Endothelial cell of umbilical vein (primary cell): Measurements from ENCODE around the gene CHD9. TPM values are rescaled to one million over a fixed set of nuclear protein-coding genes. Genes with fewer than 3 reads are reported as not detected.

Experiments
- BruUV-seq: library from RNA; stranded (reverse); fragments of 400-500 nt; replicated peaks from 2 replicates; lab custom pipeline; 2021; lab: Mats Ljungman, UMichigan
- CTCF ChIA-PET: fragments of 300-600, 350-600 bp; sonication (Branson Sonifier 250); formaldehyde crosslinking; loops from one replicate; lab custom pipeline; 2021; ENCODE audit warnings: antibody characterized with exemption, inconsistent platforms; lab: Charles Lee
- POLR2A ChIA-PET: fragments of 300-600, 350-600 bp; sonication (Branson Sonifier 250); formaldehyde crosslinking; loops from one replicate; lab custom pipeline; 2021; ENCODE audit warnings: antibody characterized with exemption, inconsistent platforms; lab: Charles Lee
- DNase-seq: peaks from one replicate; pipeline ENCODE4 v3.0.0-alpha.2; 2011; ENCODE audit warnings: low read depth, low spot score
- FAIRE-seq: peaks from 2 replicates; lab custom pipeline; 2011; peaks lifted over from hg19 to GRCh38; lab: Jason Lieb, UNC
- H2AFZ ChIP-seq: 2 replicates; pipeline ENCODE4 v1.6.0; 2012; ENCODE audit warnings: low read depth, low read length, control low read depth, inconsistent platforms
- H3K27ac ChIP-seq: 2 replicates; pipeline ENCODE4 v1.5.1; 2011; ENCODE audit warnings: low read depth, mild to moderate bottlenecking, control low read depth, low read length, moderate library complexity; ENCODE audit not compliant: insufficient read depth
- H3K27me3 ChIP-seq, 2 experiments: 2 replicates each; pipeline versions ENCODE4 v1.6.0 to v1.6.1; 2011; ENCODE audit warnings: low read length in 2 of 2, mixed read lengths in 1 of 2; ENCODE audit not compliant: control insufficient read depth in 2 of 2, insufficient read depth in 2 of 2
- H3K36me3 ChIP-seq, 2 experiments: 2 replicates in 1 of 2; 3 replicates in 1 of 2; pipeline ENCODE4 v1.5.1; 2011; ENCODE audit warnings: low read length in 2 of 2, mild to moderate bottlenecking in 1 of 2, moderate library complexity in 1 of 2; ENCODE audit not compliant: control insufficient read depth in 2 of 2, insufficient read depth in 2 of 2; ENCODE audit errors: extremely low read depth in 1 of 2
- H3K4me1 ChIP-seq: 3 replicates; pipeline ENCODE4 v1.5.1; 2011; ENCODE audit warnings: mild to moderate bottlenecking, low read length; ENCODE audit not compliant: control insufficient read depth, insufficient read depth; ENCODE audit errors: extremely low read depth
- H3K4me2 ChIP-seq: 2 replicates; pipeline ENCODE4 v1.6.1; 2011; ENCODE audit warnings: low read length, control low read depth, mixed read lengths; ENCODE audit not compliant: insufficient read depth
- H3K4me3 ChIP-seq, 3 experiments: fragments of 200-600 bp in 1 of 3; sonication (generic), shearing (Covaris generic) in 1 of 3; replicated peaks in 1 of 3; 2 replicates each; pipeline ENCODE4 v1.5.1; 2011 to 2016; ENCODE audit warnings: control low read depth in 3 of 3, low read length in 3 of 3, mild to moderate bottlenecking in 2 of 3, inconsistent platforms in 1 of 3, low read depth in 1 of 3, moderate library complexity in 1 of 3; ENCODE audit not compliant: insufficient read depth in 1 of 3
- H3K79me2 ChIP-seq: 2 replicates; pipeline ENCODE4 v1.6.0; 2012; ENCODE audit warnings: low read length, inconsistent platforms; ENCODE audit not compliant: control insufficient read depth, insufficient read depth
- H3K9ac ChIP-seq: replicated peaks from 2 replicates; pipeline ENCODE3; 2011; ENCODE audit warnings: low read length, control low read depth; ENCODE audit not compliant: insufficient read depth; ENCODE audit errors: extremely low read depth
- H3K9me1 ChIP-seq: replicated peaks from 3 replicates; pipeline ENCODE4 v1.6.0; 2011; ENCODE audit warnings: mild to moderate bottlenecking, low read length; ENCODE audit not compliant: control insufficient read depth, insufficient read depth; ENCODE audit errors: extremely low read depth
- H3K9me3 ChIP-seq: replicated peaks from 2 replicates; pipeline ENCODE4 v1.5.1; 2012; ENCODE audit warnings: low read length, inconsistent platforms; ENCODE audit not compliant: control insufficient read depth, insufficient read depth
- H4K20me1 ChIP-seq: replicated peaks from 2 replicates; pipeline ENCODE3; 2011; ENCODE audit warnings: mild to moderate bottlenecking, low read length; ENCODE audit not compliant: control insufficient read depth, insufficient read depth; ENCODE audit errors: extremely low read depth
- EZH2 ChIP-seq: IDR thresholded peaks from 2 replicates; pipeline ENCODE4 v1.6.1; 2012; ENCODE audit warnings: borderline replicate concordance, low read depth, mild to moderate bottlenecking, moderate library complexity, low read length, inconsistent platforms; ENCODE audit not compliant: severe bottlenecking
- FOS ChIP-seq: IDR thresholded peaks from 2 replicates; pipeline ENCODE4 v1.6.1; 2011; ENCODE audit warnings: mild to moderate bottlenecking, low read length, moderate library complexity, borderline replicate concordance; ENCODE audit not compliant: insufficient read depth
- GATA2 ChIP-seq: IDR thresholded peaks from 2 replicates; pipeline ENCODE4 v1.7.0; 2011; ENCODE audit warnings: low read depth, mild to moderate bottlenecking, moderate library complexity, mixed read lengths, low read length; ENCODE audit not compliant: insufficient read length, insufficient read depth
- JUN ChIP-seq: IDR thresholded peaks from 2 replicates; pipeline ENCODE4 v1.6.1; 2011; ENCODE audit warnings: borderline replicate concordance, low read depth; ENCODE audit not compliant: insufficient read length, insufficient read depth
- MYC ChIP-seq: IDR thresholded peaks from one replicate; pipeline ENCODE4 v1.6.1; 2011; ENCODE audit warnings: mild to moderate bottlenecking, low read depth, low read length
- POLR2A ChIP-seq: IDR thresholded peaks from 2 replicates; pipeline ENCODE4 v1.6.1; 2012; ENCODE audit warnings: low read depth, mild to moderate bottlenecking, control low read depth, low read length
- POLR2AphosphoS5 ChIP-seq: IDR thresholded peaks from 2 replicates; pipeline ENCODE4 v1.6.1; 2012; ENCODE audit warnings: low read depth, mild to moderate bottlenecking, control low read depth, low read length, moderate library complexity; ENCODE audit not compliant: insufficient read depth
- dilution Hi-C: fragments of 300-500 bp; cut with MboI; formaldehyde crosslinking; loops from one replicate; pipeline ENCODE4 v1.15.0; 2019; ENCODE audit warnings: low sequenced_read_pairs; ENCODE audit not compliant: extremely low pct_ligation_motif_present
- intact Hi-C: fragments of 100-400 bp; cut with micrococcal nuclease; formaldehyde crosslinking; loops from one replicate; pipeline ENCODE4 v1.10.0; 2022
- polyA plus RNA-seq, 4 experiments: library from polyadenylated mRNA; depleted of rRNA in 3 of 4; stranded (reverse) in 3 of 4; unstranded in 1 of 4; fragments of >200 nt; gene quantifications; 2 replicates each; pipeline versions ENCODE4 v1.2.1 to v1.2.3, GENCODE V29; 2011 to 2012; ENCODE audit warnings: missing spikeins in 1 of 4
- total RNA-seq: library from RNA; stranded (reverse); gene quantifications from 2 replicates; pipeline ENCODE4 v1.2.3, GENCODE V29; 2021
- TF ChIP-seq, protein P1 (sequence below), 2 donors: IDR thresholded peaks; 1 replicate in 1 of 2; 2 replicates in 1 of 2; pipeline ENCODE4 v1.5.1; 2011; ENCODE audit warnings: low read length in 2 of 2, mild to moderate bottlenecking in 2 of 2, moderate library complexity in 2 of 2, control low read depth in 1 of 2, inconsistent platforms in 1 of 2, low read depth in 1 of 2; ENCODE audit not compliant: insufficient read depth in 1 of 2; ENCODE audit errors: extremely low read depth in 1 of 2
- TF ChIP-seq, protein P2 (sequence below): IDR thresholded peaks from 2 replicates; pipeline ENCODE4 v1.6.1; 2011; ENCODE audit not compliant: insufficient read depth, insufficient read length

The CHD9 gene
- total and polyA plus RNA-seq, 2 donors (not counting 3 experiments of a cell fraction or from before 2014, with no cell fraction given): 9.9 to 59.2 TPM

DNA sequence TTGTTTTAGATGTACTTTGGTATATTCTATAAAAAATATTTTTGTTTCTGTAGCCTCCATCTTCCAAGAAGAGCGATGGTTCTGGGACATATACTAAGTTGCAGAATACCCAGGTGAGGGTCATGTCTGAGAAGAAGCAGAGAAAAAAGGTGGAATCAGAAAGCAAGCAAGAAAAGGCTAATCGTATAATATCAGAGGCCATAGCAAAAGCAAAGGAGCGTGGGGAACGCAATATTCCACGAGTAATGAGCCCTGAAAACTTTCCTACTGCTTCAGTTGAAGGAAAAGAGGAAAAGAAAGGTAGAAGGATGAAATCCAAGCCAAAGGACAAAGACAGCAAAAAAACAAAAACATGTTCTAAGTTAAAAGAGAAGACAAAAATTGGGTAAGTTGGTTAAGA lies 154.6 kb downstream of the CHD9 start:
- Histone ChIP-seq H3K36me3 (peaks cover 0 to 2% of the 10 kb centered on the region in 2 experiments), H3K79me2 (peaks cover 64% of the 10 kb centered on the region), H3K4me2 (peak overlapping the region; percentile 94), H3K4me1 (peaks cover 41% of the 10 kb centered on the region), H3K9ac (peak overlapping the region; percentile 97), H3K4me3 (peak overlapping the region; percentile 34 to 91 (median 70)), H3K27ac (peak overlapping the region; percentile 92), H3K27me3 (no peaks in the 10 kb centered on the region), H2AFZ (no peak overlapping the region), H4K20me1 (peaks cover under 1% of the 10 kb centered on the region), H3K9me3 (no peaks in the 10 kb centered on the region), H3K9me1 (no peaks in the 10 kb centered on the region)
- dilution Hi-C loops: no loop called here
- CTCF ChIA-PET: interaction anchor here (1.2 to 3.6 kb wide), 6 partner anchors 10 to 1018 kb away, joined by 3 to 61 read pairs (median 7); partner anchors contain the start of gene CHD9
- DNase-seq: peak; percentile 21
- BruUV-seq: no TSS peak
- TF ChIP-seq JUN (no peak), FOS (no peak), POLR2A (no peak), EZH2 (no peak), MYC (no peak), POLR2AphosphoS5 (no peak), GATA2 (no peak)
- TF ChIP-seq, protein P1, sequence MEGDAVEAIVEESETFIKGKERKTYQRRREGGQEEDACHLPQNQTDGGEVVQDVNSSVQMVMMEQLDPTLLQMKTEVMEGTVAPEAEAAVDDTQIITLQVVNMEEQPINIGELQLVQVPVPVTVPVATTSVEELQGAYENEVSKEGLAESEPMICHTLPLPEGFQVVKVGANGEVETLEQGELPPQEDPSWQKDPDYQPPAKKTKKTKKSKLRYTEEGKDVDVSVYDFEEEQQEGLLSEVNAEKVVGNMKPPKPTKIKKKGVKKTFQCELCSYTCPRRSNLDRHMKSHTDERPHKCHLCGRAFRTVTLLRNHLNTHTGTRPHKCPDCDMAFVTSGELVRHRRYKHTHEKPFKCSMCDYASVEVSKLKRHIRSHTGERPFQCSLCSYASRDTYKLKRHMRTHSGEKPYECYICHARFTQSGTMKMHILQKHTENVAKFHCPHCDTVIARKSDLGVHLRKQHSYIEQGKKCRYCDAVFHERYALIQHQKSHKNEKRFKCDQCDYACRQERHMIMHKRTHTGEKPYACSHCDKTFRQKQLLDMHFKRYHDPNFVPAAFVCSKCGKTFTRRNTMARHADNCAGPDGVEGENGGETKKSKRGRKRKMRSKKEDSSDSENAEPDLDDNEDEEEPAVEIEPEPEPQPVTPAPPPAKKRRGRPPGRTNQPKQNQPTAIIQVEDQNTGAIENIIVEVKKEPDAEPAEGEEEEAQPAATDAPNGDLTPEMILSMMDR (IDR thresholded peaks at IDR 0.05; ENCODE audit: extremely low read depth in 1 of 2, insufficient read depth in 1 of 2, low read depth in 1 of 2, low read length in 2 of 2): no peak
- TF ChIP-seq, protein P2, sequence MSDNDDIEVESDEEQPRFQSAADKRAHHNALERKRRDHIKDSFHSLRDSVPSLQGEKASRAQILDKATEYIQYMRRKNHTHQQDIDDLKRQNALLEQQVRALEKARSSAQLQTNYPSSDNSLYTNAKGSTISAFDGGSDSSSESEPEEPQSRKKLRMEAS: no peak
- POLR2A ChIA-PET: no interaction called here
- intact Hi-C loops: loop anchor here (5.0 kb wide), 1 partner anchor 47 kb away; no protein-coding TSS in a partner anchor
- FAIRE-seq: no peak
